HUDEP-2 (cell line): ENCODE measurements around the gene FLNB.
"Not testable (repeated sequence)": the region's sequence is repeated elsewhere in the genome, so short reads cannot be mapped to it uniquely, and the experiment has no call there.

Source experiments
- DNase-seq, 76 experiments: peaks; one replicate each; lab custom pipeline; 2025; ENCODE audit not compliant: unreplicated experiment in 76 of 76; lab: John Stamatoyannopoulos, UW

FLNB gene

GRCh38 chr3:58051196-58051595, 43.0 kb downstream of the FLNB start:
- DNase-seq, result no peak

GRCh38 chr3:58051658-58052261, 43.5 kb downstream of the FLNB start:
- not testable (repeated sequence) for DNase-seq

GRCh38 chr3:58052373-58053273, 44.4 kb downstream of the FLNB start:
- DNase-seq, result peak in 73 of 76 experiments; percentile 5 to 90 (median 69)

GRCh38 chr3:58054652-58055051, 46.4 kb downstream of the FLNB start:
- DNase-seq, result no peak

- DNase-seq, result no peak
These were observed 47.1 kb downstream of the FLNB start for GRCh38 chr3:58055314-58055713.

GRCh38 chr3:58055891-58056290, 47.7 kb downstream of the FLNB start:
- DNase-seq, result not testable (repeated sequence)

- no peak for DNase-seq
These were observed 50.4 kb downstream of the FLNB start for GRCh38 chr3:58058361-58059263.

- peak in 72 of 76 experiments; percentile 11 to 79 (median 50) for DNase-seq
These were observed 51.4 kb downstream of the FLNB start for GRCh38 chr3:58059349-58060321.

- peak in 3 of 76 experiments; percentile 8 to 21 (median 15) for DNase-seq
These were observed 54.2 kb downstream of the FLNB start for GRCh38 chr3:58062472-58062871.

GRCh38 chr3:58063022-58063815, 55.0 kb downstream of the FLNB start:
- peak in 25 of 76 experiments; percentile 6 to 47 (median 23) for DNase-seq

GRCh38 chr3:58064923-58065638, 56.9 kb downstream of the FLNB start:
- DNase-seq, result no peak

GRCh38 chr3:58065700-58066167, 57.5 kb downstream of the FLNB start:
- DNase-seq, result no peak

GRCh38 chr3:58066842-58067241, 58.6 kb downstream of the FLNB start:
- no peak for DNase-seq

GRCh38 chr3:58068122-58068809, 60.0 kb downstream of the FLNB start:
- peak in 61 of 76 experiments; percentile 6 to 68 (median 32) for DNase-seq

GRCh38 chr3:58071480-58071971, 63.3 kb downstream of the FLNB start:
- no peak for DNase-seq

GRCh38 chr3:58072052-58072762, 64.0 kb downstream of the FLNB start:
- DNase-seq, result no peak

- DNase-seq, result no peak
These were observed 64.5 kb downstream of the FLNB start for GRCh38 chr3:58072763-58073130.
